Esophagus muscularis mucosa (tissue), 4 donors: ENCODE results near the gene SPAG17. TPM values are rescaled to one million over a fixed set of nuclear protein-coding genes. Genes with fewer than 3 reads are reported as not detected.

Experiments used
- DNase-seq: peaks from one replicate; pipeline ENCODE4 v3.0.0-alpha.2; 2017; ENCODE audit errors: extremely low spot score
- H3K27ac ChIP-seq, 4 donors: fragments of 200-600 bp; sonication (generic); replicated peaks in 1 of 4; 1 replicate in 3 of 4; 2 replicates in 1 of 4; pipeline ENCODE4 v1.5.1; 2016 to 2019; ENCODE audit warnings: mild to moderate bottlenecking in 1 of 4
- H3K27me3 ChIP-seq, 4 donors: fragments of 200-600 bp; sonication (generic); one replicate each; pipeline versions ENCODE4 v1.5.1 to v1.6.0; 2016 to 2019
- H3K36me3 ChIP-seq, 4 donors: fragments of 200-600 bp; sonication (generic); one replicate each; pipeline ENCODE4 v1.5.1; 2016 to 2019
- H3K4me1 ChIP-seq, 4 donors: fragments of 200-600 bp; sonication (generic); one replicate each; pipeline ENCODE4 v1.5.1; 2016 to 2019
- H3K4me3 ChIP-seq, 4 donors: fragments of 200-600 bp; sonication (generic); 1 replicate in 2 of 4; 2 replicates in 2 of 4; pipeline ENCODE4 v1.5.1; 2016 to 2019; ENCODE audit warnings: mild to moderate bottlenecking in 4 of 4, moderate library complexity in 1 of 4
- H3K9me3 ChIP-seq, 4 donors: fragments of 200-600 bp; sonication (generic); 1 replicate in 3 of 4; 2 replicates in 1 of 4; pipeline ENCODE4 v1.5.1; 2016 to 2019
- CTCF ChIP-seq, 3 experiments: fragments of 200-600 bp in 2 of 3; fragments of 450-650 bp in 1 of 3; sonication (generic) in 2 of 3; IDR thresholded peaks; one replicate each; pipeline ENCODE4 v1.5.1; 2017 to 2019; ENCODE audit warnings: antibody characterized with exemption in 3 of 3, mild to moderate bottlenecking in 2 of 3, moderate library complexity in 1 of 3
- EP300 ChIP-seq: sonication (generic); formaldehyde crosslinking; IDR thresholded peaks from one replicate; pipeline ENCODE4 v1.6.1; 2017; ENCODE audit warnings: antibody characterized with exemption
- POLR2A ChIP-seq: fragments of 450-650 bp; IDR thresholded peaks from one replicate; pipeline ENCODE4 v1.6.1; 2017; ENCODE audit warnings: antibody characterized with exemption, moderate library complexity, mild to moderate bottlenecking, low read depth
- POLR2AphosphoS5 ChIP-seq, 2 donors: sonication (generic); formaldehyde crosslinking; IDR thresholded peaks; one replicate each; pipeline ENCODE4 v1.6.1; 2017; ENCODE audit warnings: antibody characterized with exemption in 2 of 2
- WGBS: methylation state at CpG from one replicate; pipeline ENCODE4 v1.1.5; 2018; 5-methylcytosine and 5-hydroxymethylcytosine counted together
- intact Hi-C: fragments of 100-400 bp; cut with DNase I; formaldehyde crosslinking; loops from one replicate; pipeline ENCODE4 v1.15.1; 2023
- total RNA-seq, 4 donors: library from RNA; depleted of rRNA; stranded (reverse); fragments of >200 nt; gene quantifications; one replicate each; pipeline versions ENCODE4 v1.1.0 to v1.2.1, GENCODE V29; 2016

The SPAG17 gene
- total RNA-seq, 4 donors from 2014 or later: 0.17 to 0.23 TPM; not detected in 2

- Histone ChIP-seq H3K27ac (no peak overlapping the region), H3K27me3 (no peaks in the 10 kb centered on the region), H3K4me1 (no peaks in the 10 kb centered on the region), H3K9me3 (no peaks in the 10 kb centered on the region), H3K36me3 (no peaks in the 10 kb centered on the region), H3K4me3 (no peak overlapping the region)
- intact Hi-C loops: no loop called here
- no peak for DNase-seq
- WGBS: 82% methylated on average over 5 of the region's 5 CpGs
- TF ChIP-seq CTCF (IDR thresholded peaks at IDR 0.05) (no peak), POLR2A (no peak), POLR2AphosphoS5 (IDR thresholded peaks at IDR 0.05) (no peak), EP300 (no peak)
Observed at GRCh38 chr1:118099686-118100085, 85.3 kb downstream of the SPAG17 start.

- no peak overlapping the region for H3K4me3 ChIP-seq
- TF ChIP-seq EP300 (no peak), POLR2A (no peak), CTCF (IDR thresholded peaks at IDR 0.05) (no peak), POLR2AphosphoS5 (IDR thresholded peaks at IDR 0.05) (no peak)
- no peaks in the 10 kb centered on the region for H3K27me3 ChIP-seq
- H3K27ac ChIP-seq: no peak overlapping the region
- 52% methylated on average over 3 of the region's 3 CpGs for WGBS
- intact Hi-C loops: no loop called here
- DNase-seq: no peak
- no peaks in the 10 kb centered on the region for H3K36me3 ChIP-seq
- H3K4me1 ChIP-seq: no peaks in the 10 kb centered on the region
- H3K9me3 ChIP-seq: no peaks in the 10 kb centered on the region
Observed at GRCh38 chr1:118097622-118098348, 87.2 kb downstream of the SPAG17 start.

GRCh38 chr1:118093017-118093416, 92.0 kb downstream of the SPAG17 start:
- TF ChIP-seq EP300 (no peak), CTCF (IDR thresholded peaks at IDR 0.05) (no peak), POLR2A (no peak), POLR2AphosphoS5 (IDR thresholded peaks at IDR 0.05) (no peak)
- Histone ChIP-seq H3K27ac (no peak overlapping the region), H3K4me1 (no peaks in the 10 kb centered on the region), H3K4me3 (no peak overlapping the region), H3K9me3 (no peaks in the 10 kb centered on the region), H3K36me3 (no peaks in the 10 kb centered on the region), H3K27me3 (no peaks in the 10 kb centered on the region)
- intact Hi-C loops: no loop called here
- DNase-seq: no peak

GRCh38 chr1:118090130-118090529, 94.9 kb downstream of the SPAG17 start:
- intact Hi-C loops: no loop called here
- Histone ChIP-seq H3K27ac (no peak overlapping the region), H3K4me3 (no peak overlapping the region), H3K27me3 (no peaks in the 10 kb centered on the region), H3K4me1 (no peaks in the 10 kb centered on the region), H3K9me3 (no peaks in the 10 kb centered on the region), H3K36me3 (no peaks in the 10 kb centered on the region)
- whole genome bisulfite sequencing: 88% methylated on average over 2 of the region's 2 CpGs
- TF ChIP-seq POLR2AphosphoS5 (IDR thresholded peaks at IDR 0.05) (no peak), EP300 (no peak), CTCF (IDR thresholded peaks at IDR 0.05) (no peak), POLR2A (no peak)
- no peak for DNase-seq

GRCh38 chr1:118085365-118085764, 99.7 kb downstream of the SPAG17 start:
- TF ChIP-seq POLR2A (no peak), EP300 (no peak), CTCF (IDR thresholded peaks at IDR 0.05) (no peak), POLR2AphosphoS5 (IDR thresholded peaks at IDR 0.05) (no peak)
- no peak overlapping the region for H3K27ac ChIP-seq
- no peak overlapping the region for H3K4me3 ChIP-seq
- DNase-seq: no peak
- H3K4me1 ChIP-seq: no peaks in the 10 kb centered on the region
- H3K27me3 ChIP-seq: no peaks in the 10 kb centered on the region
- intact Hi-C loops: no loop called here
- WGBS: 93% methylated on average over 12 of the region's 12 CpGs
- no peaks in the 10 kb centered on the region for H3K9me3 ChIP-seq
- H3K36me3 ChIP-seq: no peaks in the 10 kb centered on the region
